HUES6 (cell line): Measurements from ENCODE around the gene ADIG.
A peak's percentile ranks its signal among the peaks of the same experiment; 100 is the strongest.

Experiments
- H3K27ac ChIP-seq: 2 replicates; pipeline ENCODE4 v1.7.0; 2013; ENCODE audit warnings: low read depth, mild to moderate bottlenecking, low read length, inconsistent platforms
- H3K27me3 ChIP-seq: 2 replicates; pipeline ENCODE4 v1.6.1; 2013; ENCODE audit warnings: low read length; ENCODE audit not compliant: control insufficient read depth, insufficient read depth
- H3K36me3 ChIP-seq: 2 replicates; pipeline ENCODE4 v1.6.1; 2013; ENCODE audit warnings: low read length; ENCODE audit not compliant: control insufficient read depth, insufficient read depth
- H3K4me1 ChIP-seq: 2 replicates; pipeline ENCODE4 v1.6.1; 2013; ENCODE audit warnings: low read length; ENCODE audit not compliant: control insufficient read depth, insufficient read depth
- H3K4me3 ChIP-seq: 2 replicates; pipeline ENCODE4 v1.5.1; 2013; ENCODE audit warnings: low read depth, low read length
- H3K9ac ChIP-seq: one replicate; pipeline ENCODE4 v1.6.1; 2013; ENCODE audit warnings: mild to moderate bottlenecking, low read length
- H3K9me3 ChIP-seq: 2 replicates; pipeline ENCODE4 v1.6.1; 2013; ENCODE audit warnings: low read depth, low read length; ENCODE audit not compliant: control insufficient read depth, insufficient read depth

The ADIG gene

GRCh38 chr20:38551056-38551626 is 29.9 kb upstream of the ADIG start:
- Histone ChIP-seq H3K4me3 (no peak overlapping the region), H3K27ac (no peak overlapping the region), H3K9me3 (no peaks in the 10 kb centered on the region), H3K9ac (no peak overlapping the region), H3K4me1 (peaks cover 4% of the 10 kb centered on the region; the same call in 1 of the 2 replicates), H3K36me3 (peaks cover 90% of the 10 kb centered on the region), H3K27me3 (no peaks in the 10 kb centered on the region)

- Histone ChIP-seq H3K4me3 (no peak overlapping the region), H3K9me3 (no peaks in the 10 kb centered on the region), H3K27ac (no peak overlapping the region), H3K36me3 (peaks cover 92% of the 10 kb centered on the region), H3K27me3 (no peaks in the 10 kb centered on the region), H3K4me1 (peaks cover 16% of the 10 kb centered on the region; the same call in 1 of the 2 replicates), H3K9ac (no peak overlapping the region)
These were observed 26.0 kb upstream of the ADIG start for GRCh38 chr20:38554986-38555385.

GRCh38 chr20:38555395-38555794 is 25.6 kb upstream of the ADIG start:
- Histone ChIP-seq H3K9me3 (no peaks in the 10 kb centered on the region), H3K36me3 (peaks cover 90% of the 10 kb centered on the region), H3K9ac (no peak overlapping the region)

GRCh38 chr20:38557174-38557573 is 23.8 kb upstream of the ADIG start:
- Histone ChIP-seq H3K27ac (no peak overlapping the region), H3K4me3 (no peak overlapping the region), H3K36me3 (peaks cover 78% of the 10 kb centered on the region), H3K9ac (no peak overlapping the region), H3K9me3 (no peaks in the 10 kb centered on the region), H3K4me1 (peaks cover 21% of the 10 kb centered on the region), H3K27me3 (no peaks in the 10 kb centered on the region)

More at GRCh38 chr20:38555395-38555794, 25.6 kb upstream of the ADIG start:
- H3K4me1 ChIP-seq: peaks cover 20% of the 10 kb centered on the region
- no peak overlapping the region for H3K4me3 ChIP-seq
- no peaks in the 10 kb centered on the region for H3K27me3 ChIP-seq
- no peak overlapping the region for H3K27ac ChIP-seq

- H3K27me3 ChIP-seq: no peaks in the 10 kb centered on the region
- 0 out of 2 replicates have a peak overlapping the region, but pooled peaks have one; percentile 34 for H3K27ac ChIP-seq
- no peak overlapping the region for H3K9ac ChIP-seq
- peaks cover 78% of the 10 kb centered on the region for H3K36me3 ChIP-seq
- peaks cover 17% of the 10 kb centered on the region for H3K4me1 ChIP-seq
- H3K9me3 ChIP-seq: no peaks in the 10 kb centered on the region
- H3K4me3 ChIP-seq: no peak overlapping the region
These were observed 22.2 kb upstream of the ADIG start for GRCh38 chr20:38558596-38559360.

- Histone ChIP-seq H3K4me1 (peaks cover 17% of the 10 kb centered on the region), H3K4me3 (no peak overlapping the region), H3K36me3 (peaks cover 72% of the 10 kb centered on the region), H3K9ac (no peak overlapping the region), H3K27ac (peak overlapping the region; percentile 25), H3K27me3 (no peaks in the 10 kb centered on the region), H3K9me3 (no peaks in the 10 kb centered on the region)
These were observed 21.2 kb upstream of the ADIG start for GRCh38 chr20:38559764-38560163.

- Histone ChIP-seq H3K4me3 (no peak overlapping the region), H3K27ac (no peak overlapping the region), H3K27me3 (no peaks in the 10 kb centered on the region), H3K9ac (no peak overlapping the region), H3K36me3 (peaks cover 69% of the 10 kb centered on the region), H3K9me3 (no peaks in the 10 kb centered on the region), H3K4me1 (peaks cover 10% of the 10 kb centered on the region)
These were observed 17.1 kb upstream of the ADIG start for GRCh38 chr20:38563802-38564431.

- Histone ChIP-seq H3K4me3 (no peak overlapping the region), H3K27me3 (no peaks in the 10 kb centered on the region), H3K4me1 (peaks cover 8% of the 10 kb centered on the region), H3K9ac (no peak overlapping the region), H3K27ac (no peak overlapping the region), H3K36me3 (peaks cover 68% of the 10 kb centered on the region), H3K9me3 (no peaks in the 10 kb centered on the region)
These were observed 16.3 kb upstream of the ADIG start for GRCh38 chr20:38564680-38565079.

GRCh38 chr20:38566036-38566598 is 14.9 kb upstream of the ADIG start:
- H3K4me1 ChIP-seq: no peaks in the 10 kb centered on the region
- peaks cover 78% of the 10 kb centered on the region for H3K36me3 ChIP-seq

GRCh38 chr20:38569747-38570525 is 11.1 kb upstream of the ADIG start:
- Histone ChIP-seq H3K36me3 (peaks cover 83% of the 10 kb centered on the region), H3K9ac (no peak overlapping the region), H3K9me3 (no peaks in the 10 kb centered on the region), H3K27ac (no peak overlapping the region), H3K4me3 (no peak overlapping the region), H3K27me3 (no peaks in the 10 kb centered on the region), H3K4me1 (no peaks in the 10 kb centered on the region)

More at GRCh38 chr20:38566036-38566598, 14.9 kb upstream of the ADIG start:
- Histone ChIP-seq H3K4me3 (no peak overlapping the region), H3K27ac (no peak overlapping the region), H3K9me3 (no peaks in the 10 kb centered on the region), H3K9ac (no peak overlapping the region), H3K27me3 (no peaks in the 10 kb centered on the region)
